Fibroblast of lung (primary cell): ENCODE measurements around the gene CCND2. TPM values are rescaled to one million over a fixed set of nuclear protein-coding genes. Genes with fewer than 3 reads are reported as not detected.

Experiments
- DNase-seq, 2 donors: peaks; one replicate each; pipeline versions ENCODE4 v3.0.0 to v3.0.0-alpha.2; 2010; ENCODE audit warnings: low read depth in 2 of 2
- H2AFZ ChIP-seq: 2 replicates; pipeline ENCODE4 v1.5.1; 2012; ENCODE audit warnings: low read length, control low read depth, inconsistent platforms
- H3K27ac ChIP-seq: 2 replicates; pipeline ENCODE4 v1.5.1; 2011; ENCODE audit warnings: low read length, control low read depth; ENCODE audit not compliant: insufficient read depth
- H3K27me3 ChIP-seq: 2 replicates; pipeline ENCODE4 v1.5.1; 2011; ENCODE audit warnings: mild to moderate bottlenecking, low read length; ENCODE audit not compliant: control insufficient read depth, insufficient read depth
- H3K36me3 ChIP-seq: 2 replicates; pipeline ENCODE4 v1.5.1; 2011; ENCODE audit warnings: low read length; ENCODE audit not compliant: control insufficient read depth, insufficient read depth
- H3K4me1 ChIP-seq: 2 replicates; pipeline ENCODE4 v1.5.1; 2011; ENCODE audit warnings: low read length; ENCODE audit not compliant: control insufficient read depth, insufficient read depth; ENCODE audit errors: extremely low read depth
- H3K4me2 ChIP-seq: 2 replicates; pipeline ENCODE4 v1.5.1; 2011; ENCODE audit warnings: low read length, control low read depth; ENCODE audit not compliant: insufficient read depth; ENCODE audit errors: extremely low read depth
- H3K4me3 ChIP-seq, 4 experiments: fragments of 200-600 bp in 1 of 4; sonication (generic) in 1 of 4; replicated peaks in 1 of 4; 2 replicates each; pipeline ENCODE4 v1.5.1; 2011 to 2016; ENCODE audit warnings: low read length in 4 of 4, low read depth in 3 of 4, mild to moderate bottlenecking in 3 of 4, control low read depth in 2 of 4, inconsistent platforms in 1 of 4, mixed read lengths in 1 of 4; ENCODE audit not compliant: insufficient read depth in 1 of 4; ENCODE audit errors: control extremely low read depth in 1 of 4
- H3K79me2 ChIP-seq: 2 replicates; pipeline ENCODE4 v1.5.1; 2012; ENCODE audit warnings: mild to moderate bottlenecking, low read length, inconsistent platforms; ENCODE audit not compliant: control insufficient read depth, insufficient read depth
- H3K9ac ChIP-seq: 2 replicates; pipeline ENCODE4 v1.5.1; 2011; ENCODE audit warnings: mild to moderate bottlenecking, low read length, control low read depth; ENCODE audit not compliant: insufficient read depth
- H3K9me3 ChIP-seq: 2 replicates; pipeline ENCODE4 v1.5.1; 2012; ENCODE audit warnings: low read depth, low read length; ENCODE audit not compliant: control insufficient read depth, insufficient read depth
- H4K20me1 ChIP-seq: 2 replicates; pipeline ENCODE4 v1.5.1; 2011; ENCODE audit warnings: low read length; ENCODE audit not compliant: control insufficient read depth, insufficient read depth; ENCODE audit errors: extremely low read depth
- EZH2 ChIP-seq: IDR thresholded peaks from 2 replicates; pipeline ENCODE4 v1.5.1; 2012; ENCODE audit warnings: low read length, control low read depth, mild to moderate bottlenecking; ENCODE audit errors: missing control alignments
- polyA minus RNA-seq: library from RNA; depleted of rRNA, polyadenylated mRNA; stranded (reverse); fragments of >200 nt; gene quantifications from 2 replicates; pipeline ENCODE4 v1.2.3, GENCODE V29; 2011; ENCODE audit warnings: low replicate concordance
- polyA plus RNA-seq, 2 donors: library from polyadenylated mRNA; depleted of rRNA in 1 of 2; stranded (reverse) in 1 of 2; unstranded in 1 of 2; fragments of >200 nt; gene quantifications; 2 replicates each; pipeline ENCODE4 v1.2.1, GENCODE V29; 2011 to 2012; ENCODE audit warnings: missing spikeins in 1 of 2
- total RNA-seq: library from RNA; depleted of rRNA; stranded (reverse); fragments of >200 nt; gene quantifications from 2 replicates; pipeline ENCODE4 v1.2.1, GENCODE V29; 2014
- TF ChIP-seq, protein P1 (sequence below), 2 donors: IDR thresholded peaks in 1 of 2; conservative IDR thresholded peaks in 1 of 2; 1 replicate in 1 of 2; 2 replicates in 1 of 2; pipeline ENCODE4 v1.5.1; 2011 to 2012; ENCODE audit warnings: low read length in 2 of 2, control low read depth in 1 of 2, inconsistent platforms in 1 of 2, low read depth in 1 of 2, mild to moderate bottlenecking in 1 of 2

CCND2 gene
- total RNA-seq, result 35.2 and 37.3 TPM in 2 replicates
- 7.0 and 9.7 TPM in 2 replicates for polyA plus RNA-seq
- polyA plus RNA-seq (2012), result 2.6 and 3.4 TPM in 2 replicates
- polyA minus RNA-seq, result 38.1 and 55.2 TPM in 2 replicates

DNA sequence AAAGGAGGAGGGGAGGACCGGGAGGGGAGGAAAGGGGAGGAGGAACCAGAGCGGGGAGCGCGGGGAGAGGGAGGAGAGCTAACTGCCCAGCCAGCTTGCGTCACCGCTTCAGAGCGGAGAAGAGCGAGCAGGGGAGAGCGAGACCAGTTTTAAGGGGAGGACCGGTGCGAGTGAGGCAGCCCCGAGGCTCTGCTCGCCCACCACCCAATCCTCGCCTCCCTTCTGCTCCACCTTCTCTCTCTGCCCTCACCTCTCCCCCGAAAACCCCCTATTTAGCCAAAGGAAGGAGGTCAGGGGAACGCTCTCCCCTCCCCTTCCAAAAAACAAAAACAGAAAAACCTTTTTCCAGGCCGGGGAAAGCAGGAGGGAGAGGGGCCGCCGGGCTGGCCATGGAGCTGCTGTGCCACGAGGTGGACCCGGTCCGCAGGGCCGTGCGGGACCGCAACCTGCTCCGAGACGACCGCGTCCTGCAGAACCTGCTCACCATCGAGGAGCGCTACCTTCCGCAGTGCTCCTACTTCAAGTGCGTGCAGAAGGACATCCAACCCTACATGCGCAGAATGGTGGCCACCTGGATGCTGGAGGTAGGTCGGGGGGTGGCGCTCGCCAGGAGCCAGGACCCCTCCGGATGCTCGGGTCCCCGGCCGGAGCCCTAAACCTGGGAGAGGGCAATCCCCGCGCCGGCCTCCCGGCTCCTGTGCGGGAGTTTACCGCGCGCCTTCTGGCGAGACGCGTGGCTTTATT lies at the start of gene CCND2:
TSS of gene CCND2 (plus strand) at position 111 of the 744 bp plus-strand sequence. CDS start at position 390, 279 bp downstream.
- DNase-seq, result peak; percentile 68 to 94
- H3K27me3 ChIP-seq, result peaks cover 65% of the 10 kb centered on the region
- H3K9ac ChIP-seq, result peak within 1 kb of the TSS; percentile 21
- H3K27ac ChIP-seq, result no peak within 1 kb of the TSS
- no peak within 1 kb of the TSS for H2AFZ ChIP-seq
- peaks cover 2% of the 10 kb centered on the region for H3K4me1 ChIP-seq
- H3K36me3 ChIP-seq, result no peaks in the 10 kb centered on the region
- TF ChIP-seq, protein P1, sequence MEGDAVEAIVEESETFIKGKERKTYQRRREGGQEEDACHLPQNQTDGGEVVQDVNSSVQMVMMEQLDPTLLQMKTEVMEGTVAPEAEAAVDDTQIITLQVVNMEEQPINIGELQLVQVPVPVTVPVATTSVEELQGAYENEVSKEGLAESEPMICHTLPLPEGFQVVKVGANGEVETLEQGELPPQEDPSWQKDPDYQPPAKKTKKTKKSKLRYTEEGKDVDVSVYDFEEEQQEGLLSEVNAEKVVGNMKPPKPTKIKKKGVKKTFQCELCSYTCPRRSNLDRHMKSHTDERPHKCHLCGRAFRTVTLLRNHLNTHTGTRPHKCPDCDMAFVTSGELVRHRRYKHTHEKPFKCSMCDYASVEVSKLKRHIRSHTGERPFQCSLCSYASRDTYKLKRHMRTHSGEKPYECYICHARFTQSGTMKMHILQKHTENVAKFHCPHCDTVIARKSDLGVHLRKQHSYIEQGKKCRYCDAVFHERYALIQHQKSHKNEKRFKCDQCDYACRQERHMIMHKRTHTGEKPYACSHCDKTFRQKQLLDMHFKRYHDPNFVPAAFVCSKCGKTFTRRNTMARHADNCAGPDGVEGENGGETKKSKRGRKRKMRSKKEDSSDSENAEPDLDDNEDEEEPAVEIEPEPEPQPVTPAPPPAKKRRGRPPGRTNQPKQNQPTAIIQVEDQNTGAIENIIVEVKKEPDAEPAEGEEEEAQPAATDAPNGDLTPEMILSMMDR (conservative IDR thresholded peaks at IDR 0.05 in 1 of 2, IDR thresholded peaks at IDR 0.05 in 1 of 2; ENCODE audit: low read depth in 1 of 2, low read length in 2 of 2), result no peak
- TF ChIP-seq EZH2, result peak; percentile 90
- H3K79me2 ChIP-seq, result no peaks in the 10 kb centered on the region
- H3K9me3 ChIP-seq, result no peaks in the 10 kb centered on the region
- H3K4me2 ChIP-seq, result peak within 1 kb of the TSS; percentile 87
- peak within 1 kb of the TSS; percentile 19 to 91 (median 52) for H3K4me3 ChIP-seq
- no peaks in the 10 kb centered on the region for H4K20me1 ChIP-seq

- H3K9me3 ChIP-seq, result no peaks in the 10 kb centered on the region
- no peak overlapping the region for H3K27ac ChIP-seq
- H2AFZ ChIP-seq, result no peak overlapping the region
- H4K20me1 ChIP-seq, result no peaks in the 10 kb centered on the region
- H3K27me3 ChIP-seq, result no peaks in the 10 kb centered on the region
- DNase-seq, result no peak
- no peak overlapping the region for H3K9ac ChIP-seq
- no peak overlapping the region for H3K4me3 ChIP-seq
- no peaks in the 10 kb centered on the region for H3K4me1 ChIP-seq
- TF ChIP-seq, protein P1 (conservative IDR thresholded peaks at IDR 0.05 in 1 of 2, IDR thresholded peaks at IDR 0.05 in 1 of 2; ENCODE audit: low read depth in 1 of 2, low read length in 2 of 2), result no peak
- TF ChIP-seq EZH2, result no peak
- no peaks in the 10 kb centered on the region for H3K79me2 ChIP-seq
- H3K4me2 ChIP-seq, result no peak overlapping the region
- H3K36me3 ChIP-seq, result no peaks in the 10 kb centered on the region
These were observed 49.2 kb upstream of the CCND2 start for GRCh38 chr12:4224206-4224889.

- H3K9ac ChIP-seq, result no peak overlapping the region
- H3K4me3 ChIP-seq, result no peak overlapping the region
- no peaks in the 10 kb centered on the region for H3K79me2 ChIP-seq
- H3K4me2 ChIP-seq, result no peak overlapping the region
- no peaks in the 10 kb centered on the region for H3K9me3 ChIP-seq
- no peak overlapping the region for H3K27ac ChIP-seq
- H2AFZ ChIP-seq, result no peak overlapping the region
- TF ChIP-seq EZH2, result no peak
- TF ChIP-seq, protein P1 (conservative IDR thresholded peaks at IDR 0.05 in 1 of 2, IDR thresholded peaks at IDR 0.05 in 1 of 2; ENCODE audit: low read depth in 1 of 2, low read length in 2 of 2), result no peak
- no peaks in the 10 kb centered on the region for H3K27me3 ChIP-seq
- H3K36me3 ChIP-seq, result no peaks in the 10 kb centered on the region
- no peaks in the 10 kb centered on the region for H4K20me1 ChIP-seq
- no peak for DNase-seq
- H3K4me1 ChIP-seq, result no peaks in the 10 kb centered on the region
These were observed 48.0 kb upstream of the CCND2 start for GRCh38 chr12:4225571-4225970.
